WERI-Rb-1 (cell line): ENCODE results near the gene OPRD1.

Experiments used
- DNase-seq: peaks from one replicate; pipeline ENCODE4 v3.0.0-alpha.2; 2020
- H3K27ac ChIP-seq: fragments of 250-450 bp; sonication (Bioruptor Pico); 2 replicates; pipeline ENCODE4 v1.5.1; 2020; ENCODE audit warnings: mild to moderate bottlenecking, moderate library complexity
- H3K27me3 ChIP-seq: fragments of 250-450 bp; sonication (Bioruptor Pico); 2 replicates; pipeline ENCODE4 v1.5.1; 2021; ENCODE audit warnings: mild to moderate bottlenecking, low read depth, moderate library complexity; ENCODE audit not compliant: insufficient read depth, severe bottlenecking
- H3K36me3 ChIP-seq: fragments of 250-450 bp; sonication (Bioruptor Pico); 2 replicates; pipeline ENCODE4 v1.5.1; 2020; ENCODE audit warnings: mild to moderate bottlenecking, moderate library complexity
- H3K4me3 ChIP-seq: 2 replicates; pipeline ENCODE4 v1.5.1; 2011; ENCODE audit warnings: low read depth, mild to moderate bottlenecking, control low read depth, low read length
- H3K9me3 ChIP-seq: fragments of 250-450 bp; sonication (Bioruptor Pico); 2 replicates; pipeline ENCODE4 v1.5.1; 2021; ENCODE audit warnings: mild to moderate bottlenecking, moderate library complexity; ENCODE audit not compliant: severe bottlenecking
- TF ChIP-seq, protein P1 (sequence below): IDR thresholded peaks from 2 replicates; pipeline ENCODE4 v1.5.1; 2011; ENCODE audit warnings: low read depth, mild to moderate bottlenecking, control low read depth, inconsistent platforms, low read length

Gene OPRD1

DNA sequence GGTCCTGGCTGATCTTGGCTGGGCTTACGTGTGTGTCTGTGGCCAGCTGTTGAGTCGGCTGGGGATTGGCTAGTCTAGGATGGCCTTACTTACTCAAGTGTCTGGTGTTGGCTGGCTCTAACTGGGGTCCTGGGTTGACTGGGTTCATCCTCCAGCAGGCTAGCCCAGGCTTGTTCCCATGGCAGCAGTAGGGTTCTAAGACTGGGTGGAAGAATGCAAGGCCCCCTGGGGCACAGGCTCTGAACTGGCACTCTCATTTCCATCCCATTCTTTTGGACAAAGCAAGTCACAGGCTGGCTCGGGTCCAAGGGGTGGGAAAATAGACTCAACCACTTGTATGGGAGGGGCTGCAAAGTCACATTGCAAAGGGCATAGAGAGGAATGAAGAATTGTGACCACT lies 7.9 kb upstream of the OPRD1 start:
- no peaks in the 10 kb centered on the region for H3K27me3 ChIP-seq
- no peak overlapping the region for H3K27ac ChIP-seq
- DNase-seq, result no peak
- H3K9me3 ChIP-seq, result no peaks in the 10 kb centered on the region
- TF ChIP-seq, protein P1, sequence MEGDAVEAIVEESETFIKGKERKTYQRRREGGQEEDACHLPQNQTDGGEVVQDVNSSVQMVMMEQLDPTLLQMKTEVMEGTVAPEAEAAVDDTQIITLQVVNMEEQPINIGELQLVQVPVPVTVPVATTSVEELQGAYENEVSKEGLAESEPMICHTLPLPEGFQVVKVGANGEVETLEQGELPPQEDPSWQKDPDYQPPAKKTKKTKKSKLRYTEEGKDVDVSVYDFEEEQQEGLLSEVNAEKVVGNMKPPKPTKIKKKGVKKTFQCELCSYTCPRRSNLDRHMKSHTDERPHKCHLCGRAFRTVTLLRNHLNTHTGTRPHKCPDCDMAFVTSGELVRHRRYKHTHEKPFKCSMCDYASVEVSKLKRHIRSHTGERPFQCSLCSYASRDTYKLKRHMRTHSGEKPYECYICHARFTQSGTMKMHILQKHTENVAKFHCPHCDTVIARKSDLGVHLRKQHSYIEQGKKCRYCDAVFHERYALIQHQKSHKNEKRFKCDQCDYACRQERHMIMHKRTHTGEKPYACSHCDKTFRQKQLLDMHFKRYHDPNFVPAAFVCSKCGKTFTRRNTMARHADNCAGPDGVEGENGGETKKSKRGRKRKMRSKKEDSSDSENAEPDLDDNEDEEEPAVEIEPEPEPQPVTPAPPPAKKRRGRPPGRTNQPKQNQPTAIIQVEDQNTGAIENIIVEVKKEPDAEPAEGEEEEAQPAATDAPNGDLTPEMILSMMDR, result no peak
- H3K4me3 ChIP-seq, result no peak overlapping the region
- H3K36me3 ChIP-seq, result no peaks in the 10 kb centered on the region

DNA sequence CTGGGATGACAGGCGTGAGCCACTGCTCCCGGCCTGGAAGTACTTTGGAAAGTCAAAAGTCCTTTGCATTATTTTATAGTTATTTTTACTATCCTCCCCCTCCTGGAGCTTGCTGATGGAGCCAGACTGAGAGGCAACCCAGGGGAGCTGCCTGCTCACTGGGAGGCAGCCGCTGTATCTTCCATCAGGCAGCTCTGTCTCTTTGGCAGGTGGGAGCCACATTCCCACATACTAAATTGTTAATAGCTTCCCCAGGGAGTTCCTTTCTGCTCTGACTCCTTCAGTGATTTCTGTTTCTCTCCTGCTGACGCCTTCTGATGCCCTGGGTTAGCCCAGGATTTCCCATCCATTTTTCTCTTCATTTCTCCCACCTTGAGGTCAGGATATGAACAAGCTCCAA lies 4.9 kb upstream of the OPRD1 start:
- H3K4me3 ChIP-seq, result no peak overlapping the region
- no peaks in the 10 kb centered on the region for H3K27me3 ChIP-seq
- TF ChIP-seq, protein P1, result no peak
- no peaks in the 10 kb centered on the region for H3K36me3 ChIP-seq
- H3K9me3 ChIP-seq, result no peaks in the 10 kb centered on the region
- DNase-seq, result no peak
- no peak overlapping the region for H3K27ac ChIP-seq

DNA sequence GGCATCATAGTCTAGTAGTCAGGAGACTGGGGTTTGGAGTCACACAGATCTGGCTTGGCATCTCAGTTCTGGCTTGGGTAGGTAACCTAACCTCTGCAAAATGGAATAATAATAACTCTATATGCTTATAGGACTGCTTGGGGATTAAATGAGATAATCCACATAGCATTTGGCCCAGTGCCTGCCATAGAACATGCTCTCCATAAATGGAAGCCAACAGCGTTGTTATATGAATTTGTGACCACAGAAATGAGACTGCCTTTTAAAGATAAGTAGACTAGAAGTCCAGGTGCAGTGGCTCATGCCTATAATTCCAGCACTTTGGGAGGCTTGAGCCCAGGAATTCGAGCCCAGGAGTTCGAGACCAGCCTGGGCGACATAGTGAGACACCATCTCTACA lies 4.0 kb upstream of the OPRD1 start:
- no peak for DNase-seq
- Histone ChIP-seq H3K4me3 (no peak overlapping the region), H3K27me3 (no peaks in the 10 kb centered on the region), H3K27ac (no peak overlapping the region), H3K9me3 (peaks cover 4% of the 10 kb centered on the region), H3K36me3 (no peaks in the 10 kb centered on the region)
- TF ChIP-seq, protein P1, result no peak

DNA sequence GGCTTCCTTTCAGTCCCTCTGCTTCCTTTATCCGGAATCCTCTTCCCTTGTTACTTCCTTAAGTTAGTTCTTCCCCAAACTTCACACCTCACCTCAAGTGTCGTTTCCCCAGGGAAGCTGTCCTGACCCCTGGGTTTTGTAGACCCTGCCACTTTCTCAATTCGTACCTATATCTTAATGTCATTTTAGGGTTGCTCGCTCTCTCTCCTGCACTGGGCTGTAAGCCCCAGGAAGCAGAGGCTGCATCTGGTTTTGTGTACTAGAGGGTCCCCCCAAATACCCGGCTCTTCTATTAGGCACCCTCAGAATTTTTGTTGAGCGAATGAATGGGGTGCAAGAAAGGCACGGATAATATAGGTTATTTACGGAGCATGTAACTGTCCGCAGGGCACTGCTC lies 603 bp upstream of the OPRD1 start:
- TF ChIP-seq, protein P1, result no peak
- H3K36me3 ChIP-seq, result no peaks in the 10 kb centered on the region
- H3K4me3 ChIP-seq, result no peak overlapping the region
- H3K27me3 ChIP-seq, result no peaks in the 10 kb centered on the region
- peaks cover 4% of the 10 kb centered on the region for H3K9me3 ChIP-seq
- no peak for DNase-seq
- H3K27ac ChIP-seq, result no peak overlapping the region

DNA sequence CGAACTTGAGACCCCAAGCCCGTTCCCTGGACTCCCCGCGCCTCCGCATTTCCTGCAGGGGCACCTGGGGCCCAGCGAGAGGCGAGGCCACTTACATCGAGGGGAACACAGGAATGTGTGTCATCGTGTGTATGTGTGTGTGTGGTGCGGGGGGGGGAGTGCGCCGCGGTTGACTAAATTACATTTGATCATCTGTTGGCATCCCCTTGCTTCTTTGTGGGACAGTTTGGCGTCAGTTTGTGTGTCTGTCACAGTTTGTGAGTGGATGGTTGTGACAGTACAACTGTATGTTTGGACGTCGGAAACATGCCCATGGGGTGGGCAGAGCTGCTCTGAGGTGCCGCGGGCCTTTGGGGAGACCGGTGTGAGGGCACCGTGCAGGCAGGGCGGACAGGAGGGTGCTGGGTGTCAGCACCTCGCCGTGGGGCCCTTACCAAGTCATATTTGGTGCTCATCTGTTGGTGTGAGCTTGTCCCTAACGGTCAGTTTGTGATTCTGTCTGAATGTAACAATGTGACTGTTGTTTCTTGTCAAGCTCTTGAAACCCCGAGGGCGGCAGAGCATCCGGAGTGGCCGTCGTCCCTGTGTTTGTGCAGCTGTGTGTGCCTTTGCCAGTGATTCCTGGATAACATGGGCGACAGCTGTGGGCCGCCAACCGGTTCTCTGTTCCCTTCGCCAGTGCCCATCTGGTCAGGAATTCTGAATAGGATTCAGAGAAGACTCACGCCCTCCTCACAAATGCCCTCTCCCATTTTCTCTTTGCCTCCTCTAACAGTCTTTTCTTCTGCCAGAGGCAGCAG lies 899 bp downstream of the OPRD1 start:
- H3K36me3 ChIP-seq, result no peaks in the 10 kb centered on the region
- no peaks in the 10 kb centered on the region for H3K27me3 ChIP-seq
- H3K27ac ChIP-seq, result no peak overlapping the region
- no peak overlapping the region for H3K4me3 ChIP-seq
- DNase-seq, result no peak
- TF ChIP-seq, protein P1, result no peak
- H3K9me3 ChIP-seq, result peaks cover 4% of the 10 kb centered on the region
